Fibroblast of lung (primary cell): ENCODE data around the gene FNBP1L. TPM values are rescaled to one million over a fixed set of nuclear protein-coding genes. Genes with fewer than 3 reads are reported as not detected.

Experiments used
- DNase-seq, 2 donors: peaks; one replicate each; pipeline versions ENCODE4 v3.0.0 to v3.0.0-alpha.2; 2010; ENCODE audit warnings: low read depth in 2 of 2
- H2AFZ ChIP-seq: 2 replicates; pipeline ENCODE4 v1.5.1; 2012; ENCODE audit warnings: low read length, control low read depth, inconsistent platforms
- H3K27ac ChIP-seq: 2 replicates; pipeline ENCODE4 v1.5.1; 2011; ENCODE audit warnings: low read length, control low read depth; ENCODE audit not compliant: insufficient read depth
- H3K27me3 ChIP-seq: 2 replicates; pipeline ENCODE4 v1.5.1; 2011; ENCODE audit warnings: mild to moderate bottlenecking, low read length; ENCODE audit not compliant: control insufficient read depth, insufficient read depth
- H3K36me3 ChIP-seq: 2 replicates; pipeline ENCODE4 v1.5.1; 2011; ENCODE audit warnings: low read length; ENCODE audit not compliant: control insufficient read depth, insufficient read depth
- H3K4me1 ChIP-seq: 2 replicates; pipeline ENCODE4 v1.5.1; 2011; ENCODE audit warnings: low read length; ENCODE audit not compliant: control insufficient read depth, insufficient read depth; ENCODE audit errors: extremely low read depth
- H3K4me2 ChIP-seq: 2 replicates; pipeline ENCODE4 v1.5.1; 2011; ENCODE audit warnings: low read length, control low read depth; ENCODE audit not compliant: insufficient read depth; ENCODE audit errors: extremely low read depth
- H3K4me3 ChIP-seq, 4 experiments: fragments of 200-600 bp in 1 of 4; sonication (generic) in 1 of 4; replicated peaks in 1 of 4; 2 replicates each; pipeline ENCODE4 v1.5.1; 2011 to 2016; ENCODE audit warnings: low read length in 4 of 4, low read depth in 3 of 4, mild to moderate bottlenecking in 3 of 4, control low read depth in 2 of 4, inconsistent platforms in 1 of 4, mixed read lengths in 1 of 4; ENCODE audit not compliant: insufficient read depth in 1 of 4; ENCODE audit errors: control extremely low read depth in 1 of 4
- H3K79me2 ChIP-seq: 2 replicates; pipeline ENCODE4 v1.5.1; 2012; ENCODE audit warnings: mild to moderate bottlenecking, low read length, inconsistent platforms; ENCODE audit not compliant: control insufficient read depth, insufficient read depth
- H3K9ac ChIP-seq: 2 replicates; pipeline ENCODE4 v1.5.1; 2011; ENCODE audit warnings: mild to moderate bottlenecking, low read length, control low read depth; ENCODE audit not compliant: insufficient read depth
- H3K9me3 ChIP-seq: 2 replicates; pipeline ENCODE4 v1.5.1; 2012; ENCODE audit warnings: low read depth, low read length; ENCODE audit not compliant: control insufficient read depth, insufficient read depth
- H4K20me1 ChIP-seq: 2 replicates; pipeline ENCODE4 v1.5.1; 2011; ENCODE audit warnings: low read length; ENCODE audit not compliant: control insufficient read depth, insufficient read depth; ENCODE audit errors: extremely low read depth
- CTCF ChIP-seq, 2 donors: IDR thresholded peaks in 1 of 2; conservative IDR thresholded peaks in 1 of 2; 1 replicate in 1 of 2; 2 replicates in 1 of 2; pipeline ENCODE4 v1.5.1; 2011 to 2012; ENCODE audit warnings: low read length in 2 of 2, control low read depth in 1 of 2, inconsistent platforms in 1 of 2, low read depth in 1 of 2, mild to moderate bottlenecking in 1 of 2
- EZH2 ChIP-seq: IDR thresholded peaks from 2 replicates; pipeline ENCODE4 v1.5.1; 2012; ENCODE audit warnings: low read length, control low read depth, mild to moderate bottlenecking; ENCODE audit errors: missing control alignments
- polyA plus RNA-seq, 2 donors: library from polyadenylated mRNA; depleted of rRNA in 1 of 2; stranded (reverse) in 1 of 2; unstranded in 1 of 2; fragments of >200 nt; gene quantifications; 2 replicates each; pipeline ENCODE4 v1.2.1, GENCODE V29; 2011 to 2012; ENCODE audit warnings: missing spikeins in 1 of 2
- total RNA-seq: library from RNA; depleted of rRNA; stranded (reverse); fragments of >200 nt; gene quantifications from 2 replicates; pipeline ENCODE4 v1.2.1, GENCODE V29; 2014

Gene FNBP1L
- total and polyA plus RNA-seq, 2 donors (not counting 1 experiment from before 2014, with no cell fraction given) = 3.0 to 4.1 TPM

GRCh38 chr1:93504247-93505033 is 56.5 kb downstream of the FNBP1L start:
- Histone ChIP-seq H3K27me3 (no peaks in the 10 kb centered on the region), H3K4me2 (no peak overlapping the region), H3K36me3 (no peaks in the 10 kb centered on the region), H4K20me1 (no peaks in the 10 kb centered on the region), H3K9me3 (no peaks in the 10 kb centered on the region), H3K4me3 (no peak overlapping the region), H3K79me2 (no peaks in the 10 kb centered on the region), H3K4me1 (no peaks in the 10 kb centered on the region), H2AFZ (no peak overlapping the region), H3K27ac (no peak overlapping the region), H3K9ac (no peak overlapping the region)
- DNase-seq = peak in 1 of 2 donors; percentile 38
- TF ChIP-seq CTCF (conservative IDR thresholded peaks at IDR 0.05 in 1 of 2, IDR thresholded peaks at IDR 0.05 in 1 of 2; ENCODE audit: low read depth in 1 of 2, low read length in 2 of 2) (no peak), EZH2 (no peak)

GRCh38 chr1:93506126-93506525 is 58.2 kb downstream of the FNBP1L start:
- Histone ChIP-seq H3K4me3 (no peak overlapping the region), H3K79me2 (no peaks in the 10 kb centered on the region), H3K27me3 (no peaks in the 10 kb centered on the region), H4K20me1 (no peaks in the 10 kb centered on the region), H3K4me1 (no peaks in the 10 kb centered on the region), H3K9ac (no peak overlapping the region), H3K4me2 (no peak overlapping the region), H3K9me3 (no peaks in the 10 kb centered on the region), H2AFZ (no peak overlapping the region), H3K36me3 (no peaks in the 10 kb centered on the region), H3K27ac (no peak overlapping the region)
- no peak for DNase-seq
- no peak for TF ChIP-seq EZH2
- no peak for TF ChIP-seq CTCF (conservative IDR thresholded peaks at IDR 0.05 in 1 of 2, IDR thresholded peaks at IDR 0.05 in 1 of 2; ENCODE audit: low read depth in 1 of 2, low read length in 2 of 2)

- H4K20me1 ChIP-seq = no peaks in the 10 kb centered on the region
- H3K4me1 ChIP-seq = no peaks in the 10 kb centered on the region
- H3K79me2 ChIP-seq = no peaks in the 10 kb centered on the region
- no peaks in the 10 kb centered on the region for H3K27me3 ChIP-seq
- no peak overlapping the region for H3K9ac ChIP-seq
- no peak for DNase-seq
- no peak overlapping the region for H3K27ac ChIP-seq
- no peak overlapping the region for H2AFZ ChIP-seq
- H3K4me2 ChIP-seq = no peak overlapping the region
- no peaks in the 10 kb centered on the region for H3K36me3 ChIP-seq
- H3K4me3 ChIP-seq = no peak overlapping the region
- TF ChIP-seq CTCF (conservative IDR thresholded peaks at IDR 0.05 in 1 of 2, IDR thresholded peaks at IDR 0.05 in 1 of 2; ENCODE audit: low read depth in 1 of 2, low read length in 2 of 2) (no peak), EZH2 (no peak)
- no peaks in the 10 kb centered on the region for H3K9me3 ChIP-seq
Measured at GRCh38 chr1:93516164-93516563, 68.2 kb downstream of the FNBP1L start.
